Lower leg skin (tissue), 4 donors: Measurements from ENCODE around the gene PSEN2. TPM values are rescaled to one million over a fixed set of nuclear protein-coding genes. Genes with fewer than 3 reads are reported as not detected.
A peak's percentile ranks its signal among the peaks of the same experiment; 100 is the strongest.

Experiments used
- DNase-seq, 2 donors: peaks; one replicate each; pipeline ENCODE4 v3.0.0-alpha.2; 2019; ENCODE audit warnings: low spot score in 2 of 2
- H3K4me3 ChIP-seq: fragments of 200-600 bp; sonication (generic); 2 replicates; pipeline ENCODE4 v1.5.1; 2017; ENCODE audit warnings: mild to moderate bottlenecking, low read depth; ENCODE audit not compliant: poor library complexity, severe bottlenecking
- POLR2A ChIP-seq, 2 donors: fragments of 450-650 bp; IDR thresholded peaks; one replicate each; pipeline ENCODE4 v1.6.1; 2016 to 2017; ENCODE audit warnings: antibody characterized with exemption in 2 of 2, mild to moderate bottlenecking in 1 of 2, moderate library complexity in 1 of 2
- WGBS, 2 donors: methylation state at CpG; one replicate each; pipeline ENCODE4 v1.1.5; 2018; 5-methylcytosine and 5-hydroxymethylcytosine counted together
- intact Hi-C: fragments of 100-400 bp; cut with DNase I; formaldehyde crosslinking; loops from one replicate; pipeline ENCODE4 v1.15.0; 2023; ENCODE audit warnings: low total_unique reads
- total RNA-seq, 4 donors: library from RNA; depleted of rRNA; stranded (reverse); fragments of >200 nt; gene quantifications; one replicate each; pipeline ENCODE4 v1.1.0, GENCODE V29; 2016
- TF ChIP-seq, protein P1 (sequence below), 3 donors: fragments of 450-650 bp; IDR thresholded peaks; one replicate each; pipeline ENCODE4 v1.5.1; 2016; ENCODE audit warnings: antibody characterized with exemption in 3 of 3, mild to moderate bottlenecking in 3 of 3, moderate library complexity in 2 of 3

PSEN2 gene
- total RNA-seq, 4 donors from 2014 or later: 10.9 to 36.0 (median 23.2) TPM

DNA sequence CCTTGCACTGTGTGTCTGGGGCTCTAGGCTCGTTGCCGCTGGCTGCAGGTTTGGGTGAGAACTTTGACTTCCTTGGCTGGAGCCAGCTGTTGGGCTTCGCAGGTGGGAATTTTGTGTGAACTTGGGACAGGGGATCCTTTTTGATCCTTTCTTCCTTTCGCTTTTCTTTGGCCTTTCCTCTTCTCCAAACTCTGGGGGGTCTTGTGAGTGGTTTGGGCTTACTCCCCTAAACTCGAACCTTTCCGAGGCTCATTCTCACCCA is 70.3 kb downstream of the PSEN2 start:
- intact Hi-C loops: no loop called here

DNA sequence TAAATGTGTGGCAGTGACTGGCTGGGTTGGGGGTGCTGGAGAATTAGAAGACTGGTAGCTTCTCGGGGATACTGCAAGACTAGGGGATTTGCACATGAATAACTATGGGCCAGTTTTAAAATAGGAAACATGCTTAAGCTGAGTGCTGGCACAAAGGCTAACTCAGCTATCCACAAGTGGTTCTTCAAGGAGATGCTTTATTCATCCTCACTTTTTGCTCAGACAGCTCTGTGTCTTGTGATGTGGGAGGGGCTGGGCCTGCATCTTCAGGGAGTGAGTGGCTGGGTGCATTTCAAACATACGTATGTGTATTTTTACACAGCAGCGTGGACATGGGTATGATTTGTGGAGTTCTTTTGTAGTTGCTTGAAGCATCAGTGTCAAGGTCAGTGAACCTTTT is 72.0 kb downstream of the PSEN2 start:
- no peak for TF ChIP-seq POLR2A (IDR thresholded peaks at IDR 0.05)
- TF ChIP-seq, protein P1, sequence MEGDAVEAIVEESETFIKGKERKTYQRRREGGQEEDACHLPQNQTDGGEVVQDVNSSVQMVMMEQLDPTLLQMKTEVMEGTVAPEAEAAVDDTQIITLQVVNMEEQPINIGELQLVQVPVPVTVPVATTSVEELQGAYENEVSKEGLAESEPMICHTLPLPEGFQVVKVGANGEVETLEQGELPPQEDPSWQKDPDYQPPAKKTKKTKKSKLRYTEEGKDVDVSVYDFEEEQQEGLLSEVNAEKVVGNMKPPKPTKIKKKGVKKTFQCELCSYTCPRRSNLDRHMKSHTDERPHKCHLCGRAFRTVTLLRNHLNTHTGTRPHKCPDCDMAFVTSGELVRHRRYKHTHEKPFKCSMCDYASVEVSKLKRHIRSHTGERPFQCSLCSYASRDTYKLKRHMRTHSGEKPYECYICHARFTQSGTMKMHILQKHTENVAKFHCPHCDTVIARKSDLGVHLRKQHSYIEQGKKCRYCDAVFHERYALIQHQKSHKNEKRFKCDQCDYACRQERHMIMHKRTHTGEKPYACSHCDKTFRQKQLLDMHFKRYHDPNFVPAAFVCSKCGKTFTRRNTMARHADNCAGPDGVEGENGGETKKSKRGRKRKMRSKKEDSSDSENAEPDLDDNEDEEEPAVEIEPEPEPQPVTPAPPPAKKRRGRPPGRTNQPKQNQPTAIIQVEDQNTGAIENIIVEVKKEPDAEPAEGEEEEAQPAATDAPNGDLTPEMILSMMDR (IDR thresholded peaks at IDR 0.05): no peak
- intact Hi-C loops: no loop called here
- H3K4me3 ChIP-seq: no peak overlapping the region
- peak in 1 of 2 donors; percentile 29 for DNase-seq
- WGBS, 2 donors: 63 to 65% methylated on average over 3 of the region's 3 CpGs

More for the DNA sequence above, 70.3 kb downstream of the PSEN2 start:
- WGBS, 2 donors: 28 to 34% methylated on average over 6 of the region's 6 CpGs
- peak overlapping the region; percentile 49 for H3K4me3 ChIP-seq
- no peak for DNase-seq
- no peak for TF ChIP-seq POLR2A (IDR thresholded peaks at IDR 0.05)
- TF ChIP-seq, protein P1 (IDR thresholded peaks at IDR 0.05): no peak

DNA sequence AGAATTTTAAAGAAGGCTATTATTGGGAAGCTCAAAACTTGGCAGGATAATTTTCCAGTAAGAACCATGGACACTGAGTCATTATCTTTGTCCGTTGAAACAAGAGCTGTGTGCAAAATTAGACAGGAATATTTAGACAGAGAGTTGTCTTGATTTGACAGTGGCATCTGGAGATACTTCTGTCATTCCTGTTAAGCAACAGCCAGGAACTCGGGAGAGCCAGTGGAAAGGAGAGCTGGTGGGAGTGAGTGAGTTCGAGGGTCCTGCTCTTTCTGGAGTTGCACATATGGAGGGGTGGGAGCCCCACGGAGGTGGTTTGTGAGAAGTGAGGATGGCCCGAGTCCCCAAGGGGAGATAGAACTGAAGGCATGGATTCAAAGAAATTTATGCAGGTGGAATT is 72.7 kb downstream of the PSEN2 start:
- WGBS, 2 donors: 66 to 70% methylated on average over 5 of the region's 5 CpGs
- intact Hi-C loops: no loop called here
- TF ChIP-seq POLR2A (IDR thresholded peaks at IDR 0.05): no peak
- TF ChIP-seq, protein P1 (IDR thresholded peaks at IDR 0.05): no peak
- no peak overlapping the region for H3K4me3 ChIP-seq
- DNase-seq: peak in 1 of 2 donors; percentile 66

DNA sequence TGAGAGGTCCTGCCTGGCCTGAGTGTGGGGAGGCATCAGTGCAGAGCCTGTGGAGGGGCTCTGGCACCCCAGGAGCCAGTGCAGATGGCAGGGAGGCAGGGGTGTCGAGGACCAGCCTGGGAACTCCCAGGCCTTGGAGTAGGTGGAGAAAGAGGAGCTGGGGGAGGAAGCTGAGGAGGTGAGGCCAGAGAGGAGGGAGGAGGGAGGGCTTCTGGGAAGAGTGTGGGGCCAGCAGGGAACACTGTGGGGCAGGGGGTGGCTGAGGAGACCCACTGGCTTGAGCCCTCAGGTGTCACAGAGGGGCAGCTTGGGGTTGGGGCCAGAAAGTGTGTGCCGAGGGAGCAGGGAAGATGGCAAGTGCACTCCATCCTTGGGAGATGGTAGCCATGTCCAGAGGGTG is 73.5 kb downstream of the PSEN2 start:
- 92 to 94% methylated on average over 2 of the region's 2 CpGs for WGBS, 2 donors
- H3K4me3 ChIP-seq: no peak overlapping the region
- intact Hi-C loops: no loop called here
- no peak for DNase-seq
- TF ChIP-seq, protein P1 (IDR thresholded peaks at IDR 0.05): no peak
- no peak for TF ChIP-seq POLR2A (IDR thresholded peaks at IDR 0.05)

DNA sequence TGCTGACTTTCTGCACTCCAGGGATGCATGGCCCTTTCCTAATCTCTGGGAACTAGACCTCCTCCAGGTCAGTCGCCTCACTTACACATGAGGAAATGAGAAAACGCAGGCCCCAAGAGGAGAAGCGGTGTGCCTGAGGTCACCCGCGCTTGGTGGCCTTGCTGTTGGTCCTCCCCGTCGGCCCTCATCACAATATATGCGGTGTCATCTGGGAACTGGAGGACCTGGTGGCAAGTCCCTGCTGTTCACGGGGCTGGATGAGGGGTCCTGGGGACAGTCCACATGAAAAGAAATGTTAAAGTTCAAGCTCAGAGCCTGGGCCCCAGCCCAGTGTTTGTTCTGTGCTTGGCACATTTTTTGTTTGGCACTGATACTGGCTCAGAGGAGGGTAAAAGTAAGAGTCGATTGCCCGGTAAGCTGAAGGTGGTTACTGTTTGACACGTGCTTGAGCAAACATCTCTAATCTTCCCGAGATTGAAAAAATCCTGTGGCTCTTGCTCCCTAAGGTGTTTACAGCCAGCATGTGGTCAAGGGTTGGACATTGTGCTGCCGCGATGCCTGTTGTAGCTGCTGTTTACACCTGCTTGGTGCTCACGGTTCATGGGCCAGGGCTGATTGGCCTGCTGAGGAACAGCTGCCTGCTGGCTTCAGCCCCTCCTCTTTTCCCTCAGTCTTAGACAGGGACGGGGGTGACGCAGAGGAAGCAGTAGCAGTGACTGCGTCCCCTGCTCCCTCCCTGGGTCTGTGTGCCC is 74.9 kb downstream of the PSEN2 start:
- intact Hi-C loops: no loop called here
- TF ChIP-seq, protein P1 (IDR thresholded peaks at IDR 0.05): no peak
- no peak for TF ChIP-seq POLR2A (IDR thresholded peaks at IDR 0.05)
- DNase-seq: peak in 1 of 2 donors; percentile 84
- 58 to 64% methylated on average over 19 of the region's 19 CpGs for WGBS, 2 donors
- H3K4me3 ChIP-seq: no peak overlapping the region

Other genes starting within 250 kb of the PSEN2 start
- gene ITPKB, start 131.3 kb upstream of the PSEN2 start, total RNA-seq: 10 to 100 TPM; 39.3 to 57.2 (median 44.1) TPM
- 10 to 100 TPM; 53.4 to 97.5 (median 72.7) TPM for gene COQ8A, start 69.7 kb downstream of the PSEN2 start, total RNA-seq